ENCODE data around the gene CYTH2.
A peak's percentile ranks its signal among the peaks of the same experiment; 100 is the strongest.
"Not testable (repeated sequence)": the region's sequence is repeated elsewhere in the genome, so short reads cannot be mapped to it uniquely, and the experiment has no call there.

CYTH2 gene

DNA sequence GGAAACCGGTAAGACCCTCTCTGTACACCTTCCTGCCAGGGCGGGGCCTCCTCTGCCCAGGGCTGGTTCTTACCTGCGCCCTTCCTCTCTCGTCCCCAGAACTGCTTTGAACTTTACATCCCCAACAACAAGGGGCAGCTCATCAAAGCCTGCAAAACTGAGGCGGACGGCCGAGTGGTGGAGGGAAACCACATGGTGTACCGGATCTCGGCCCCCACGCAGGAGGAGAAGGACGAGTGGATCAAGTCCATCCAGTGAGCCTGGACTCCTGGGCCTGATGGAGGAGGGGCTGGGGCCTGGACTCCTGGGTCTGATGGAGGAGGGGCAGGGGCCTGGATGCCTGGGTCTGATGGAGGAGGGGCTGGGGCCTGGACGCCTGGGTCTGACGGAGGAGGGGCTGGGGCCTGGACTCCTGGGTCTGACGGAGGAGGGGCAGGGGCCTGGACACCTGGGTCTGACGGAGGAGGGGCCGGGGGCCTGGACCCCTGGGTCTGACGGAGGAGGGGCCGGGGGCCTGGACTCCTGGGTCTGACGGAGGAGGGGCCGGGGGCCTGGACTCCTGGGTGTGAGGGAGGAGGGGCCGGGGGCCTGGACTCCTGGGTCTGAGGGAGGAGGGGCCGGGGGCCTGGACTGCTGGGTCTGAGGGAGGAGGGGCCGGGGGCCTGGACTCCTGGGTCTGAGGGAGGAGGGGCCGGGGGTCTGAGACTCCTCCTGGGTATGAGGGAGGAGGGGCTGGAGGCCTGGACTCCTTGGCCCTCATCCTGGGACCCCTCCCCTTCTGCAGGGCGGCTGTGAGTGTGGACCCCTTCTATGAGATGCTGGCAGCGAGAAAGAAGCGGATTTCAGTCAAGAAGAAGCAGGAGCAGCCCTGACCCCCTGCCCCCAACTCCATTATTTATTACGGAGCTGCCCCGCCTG, 9.4 kb downstream of the CYTH2 start:
- DNase-seq = no peak

DNA sequence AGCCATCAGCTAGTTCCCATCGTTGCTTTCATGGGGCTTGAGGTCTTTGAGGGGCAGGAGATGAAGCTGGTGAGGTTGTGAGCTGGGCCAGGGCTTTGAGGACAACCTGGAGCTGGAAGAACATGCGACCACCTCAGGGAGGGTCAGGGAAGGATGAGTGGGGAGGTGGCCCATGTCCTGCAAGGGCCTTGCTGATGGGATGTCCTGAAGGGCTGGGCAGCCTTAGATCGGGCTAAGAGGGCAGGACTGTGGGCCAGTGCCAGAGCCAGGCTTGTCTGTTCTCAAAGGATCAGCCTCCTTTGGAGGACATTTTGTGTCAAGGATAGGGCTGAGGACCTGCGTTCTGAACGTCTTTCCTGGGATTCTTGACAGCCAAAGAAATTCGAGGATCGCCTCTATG, 10.5 kb downstream of the CYTH2 start:
- DNase-seq = no peak

DNA sequence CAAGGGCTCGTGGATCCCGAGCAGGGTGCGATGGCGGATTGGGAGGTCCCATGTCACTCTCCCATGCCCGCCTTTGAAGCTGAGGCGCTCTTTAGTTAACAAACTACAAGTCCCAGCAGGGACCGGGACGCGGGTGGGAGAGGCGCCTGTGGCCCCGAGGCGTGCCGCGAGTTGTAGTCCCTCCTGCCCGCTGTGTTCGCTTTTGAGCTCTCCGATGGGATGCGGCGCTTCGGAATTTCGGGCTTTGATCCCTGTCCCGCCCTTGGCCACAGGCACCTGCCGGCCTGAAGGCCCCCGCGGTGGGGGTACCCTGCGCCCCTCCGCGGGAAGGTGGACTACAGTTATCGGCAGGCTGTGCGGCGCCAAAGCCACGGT, 11.0 kb downstream of the CYTH2 start:
- DNase-seq = no peak

GRCh38 chr19:48480558-48481500, 11.7 kb downstream of the CYTH2 start:
- DNase-seq = no peak

DNA sequence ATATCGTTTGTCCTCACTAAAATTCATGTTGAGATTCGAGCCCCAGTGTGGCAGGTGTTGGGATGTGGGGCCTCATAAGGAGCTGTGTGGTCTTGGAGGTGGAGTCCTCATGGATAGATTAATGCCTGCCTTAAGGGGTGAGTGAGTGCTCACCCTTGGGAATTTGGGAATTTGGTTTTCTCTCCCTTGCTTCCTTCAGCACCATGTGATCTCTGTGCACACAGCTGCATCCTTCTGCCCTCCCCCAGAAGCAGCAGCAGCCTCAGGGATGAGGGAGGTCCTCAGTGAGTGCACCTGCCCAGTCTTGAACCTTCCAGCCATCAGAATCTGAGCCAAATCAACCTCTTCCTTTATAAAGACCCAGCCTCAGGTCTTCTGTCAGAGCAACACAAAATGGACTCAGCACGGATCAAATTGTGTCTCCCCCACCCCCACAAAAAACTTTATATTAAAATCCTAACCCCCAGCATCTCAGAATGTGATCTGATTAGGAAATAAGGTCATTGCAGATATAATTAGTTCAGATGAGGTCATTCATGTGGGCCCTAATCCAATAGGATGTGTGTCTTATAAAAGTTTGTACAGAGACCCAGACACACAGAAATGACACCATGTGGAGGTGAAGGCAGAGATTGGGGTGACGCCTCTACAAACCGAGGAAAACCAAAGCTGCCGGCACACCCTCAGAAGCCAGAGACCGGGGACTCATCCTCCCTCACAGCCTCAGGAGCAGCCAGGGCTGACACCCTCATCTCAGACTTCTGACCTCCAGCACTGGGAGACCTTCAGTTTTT, 12.9 kb downstream of the CYTH2 start:
- DNase-seq = no peak

DNA sequence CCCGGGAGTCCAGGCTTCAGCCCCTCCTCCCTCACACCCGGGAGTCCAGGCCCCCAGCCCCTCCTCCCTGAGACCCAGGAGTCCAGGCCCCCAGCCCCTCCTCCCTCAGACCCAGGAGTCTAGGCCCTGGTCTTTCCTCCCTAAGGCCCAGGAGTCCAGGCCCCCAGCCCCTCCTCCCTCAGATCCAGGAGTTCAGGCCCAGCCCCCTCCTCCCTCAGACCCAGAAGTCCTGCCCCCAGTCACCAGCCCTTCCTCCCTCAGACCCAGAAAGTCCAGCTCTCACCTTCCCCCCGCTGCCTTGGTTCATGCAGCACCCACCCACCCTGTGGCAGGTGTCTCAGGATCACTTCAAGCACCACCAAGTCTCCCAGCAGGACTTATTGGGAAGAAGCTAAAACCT, 14.1 kb downstream of the CYTH2 start:
- DNase-seq = no peak

DNA sequence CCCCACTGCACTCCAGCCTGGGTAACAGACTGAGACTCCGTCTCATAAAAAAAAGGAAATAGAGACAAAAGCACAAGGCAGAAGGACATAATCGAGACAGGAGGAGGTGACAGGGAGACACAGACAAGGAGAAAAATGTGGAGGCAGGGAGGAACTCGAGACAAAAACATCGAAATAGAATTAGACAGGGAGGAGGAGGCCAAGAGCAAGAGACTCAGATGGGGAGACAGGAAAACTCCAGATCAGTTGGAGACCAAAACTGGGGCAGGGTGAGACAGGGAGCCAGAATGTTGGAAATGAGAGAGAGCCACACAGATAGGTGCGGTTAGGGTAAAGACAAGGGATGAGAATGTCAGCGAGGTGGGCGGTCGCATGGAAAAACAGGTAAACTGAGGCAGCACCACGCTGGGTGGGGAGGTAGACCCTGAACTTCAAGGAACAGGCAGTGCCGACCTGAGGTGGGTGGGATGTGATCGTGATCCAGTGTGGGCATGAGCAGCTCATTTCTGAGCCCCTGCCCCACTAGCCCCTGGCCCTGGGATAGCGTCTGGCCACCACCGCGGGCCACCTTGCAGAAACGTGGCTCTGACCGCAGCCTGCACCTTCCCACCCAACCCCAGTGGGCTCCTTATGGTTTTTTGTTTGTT, 15.2 kb downstream of the CYTH2 start:
- no peak for DNase-seq

DNA sequence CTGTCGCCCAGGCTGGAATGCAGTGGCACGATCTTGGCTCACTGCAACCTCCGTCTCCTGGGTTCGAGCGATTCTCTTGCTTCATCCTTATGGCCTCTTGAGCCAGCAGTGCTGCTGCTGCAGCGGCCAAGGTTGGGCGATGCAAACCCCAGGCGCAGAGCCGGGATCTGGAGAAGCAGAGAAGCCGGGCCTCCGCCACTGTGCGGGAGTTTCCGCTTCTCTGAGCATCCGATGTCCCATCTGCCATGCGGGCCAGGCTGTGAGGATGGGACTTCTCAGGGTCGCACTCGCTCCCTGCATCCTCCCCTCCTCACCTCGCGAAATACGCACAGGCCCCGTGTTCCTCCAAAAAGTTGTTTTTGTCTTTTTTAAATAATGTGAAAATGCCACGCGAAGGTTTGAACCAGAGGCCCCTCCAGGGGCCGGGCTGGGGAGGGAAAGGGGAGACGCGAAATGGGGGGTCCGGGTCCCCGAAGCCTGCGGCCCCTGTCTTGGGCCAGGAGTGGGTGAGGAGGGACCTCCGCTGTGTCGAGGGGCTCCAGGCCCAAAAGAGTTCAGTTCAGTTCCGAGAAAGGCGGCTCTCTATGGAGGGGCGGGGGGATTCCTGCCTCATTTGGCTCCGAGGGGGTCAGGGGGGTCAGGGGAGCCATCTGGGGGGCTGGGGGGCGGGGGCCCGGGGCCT, 15.9 kb downstream of the CYTH2 start:
- no peak for DNase-seq

DNA sequence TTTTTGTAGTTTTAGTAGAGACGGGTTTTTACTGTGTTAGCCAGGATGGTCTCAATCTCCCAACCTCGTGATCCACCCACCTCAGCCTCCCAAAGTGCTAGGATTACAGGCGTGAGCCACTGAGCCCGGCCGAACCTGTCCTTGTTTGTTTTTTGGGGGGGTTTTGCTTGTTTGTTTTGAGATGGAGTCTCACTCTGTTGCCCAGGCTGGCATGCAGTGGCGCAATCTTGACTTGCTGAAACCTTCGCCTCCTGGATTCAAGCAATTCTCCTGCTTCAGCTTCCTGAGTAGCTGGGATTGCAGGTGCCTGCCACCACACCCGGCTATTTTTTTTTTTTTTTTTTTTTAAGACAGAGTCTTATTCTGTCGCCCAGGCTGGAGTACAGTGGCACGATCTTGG, 17.5 kb downstream of the CYTH2 start:
- DNase-seq = not testable (repeated sequence)

DNA sequence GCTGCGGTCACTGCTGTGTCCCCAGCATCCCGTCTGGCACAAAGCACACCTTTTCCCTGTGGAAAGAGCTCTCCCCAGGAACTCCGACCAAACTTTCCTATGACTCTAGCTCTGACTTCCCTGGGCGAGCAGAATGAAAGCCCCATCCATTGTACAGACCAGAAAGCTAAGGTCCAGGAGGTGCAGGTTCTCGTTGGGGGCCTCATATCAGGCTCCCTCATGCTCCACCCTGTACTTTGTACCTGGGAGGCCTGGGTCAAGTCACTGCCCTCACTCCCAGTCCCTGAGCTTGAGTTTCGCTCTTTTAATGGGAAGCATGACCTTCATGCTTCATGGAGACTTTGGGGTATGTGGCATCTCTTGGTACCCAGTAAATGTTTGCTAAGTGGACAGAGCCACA, 18.4 kb downstream of the CYTH2 start:
- no peak for DNase-seq

- DNase-seq = no peak
Measured at GRCh38 chr19:48487948-48488347, 18.8 kb downstream of the CYTH2 start.

DNA sequence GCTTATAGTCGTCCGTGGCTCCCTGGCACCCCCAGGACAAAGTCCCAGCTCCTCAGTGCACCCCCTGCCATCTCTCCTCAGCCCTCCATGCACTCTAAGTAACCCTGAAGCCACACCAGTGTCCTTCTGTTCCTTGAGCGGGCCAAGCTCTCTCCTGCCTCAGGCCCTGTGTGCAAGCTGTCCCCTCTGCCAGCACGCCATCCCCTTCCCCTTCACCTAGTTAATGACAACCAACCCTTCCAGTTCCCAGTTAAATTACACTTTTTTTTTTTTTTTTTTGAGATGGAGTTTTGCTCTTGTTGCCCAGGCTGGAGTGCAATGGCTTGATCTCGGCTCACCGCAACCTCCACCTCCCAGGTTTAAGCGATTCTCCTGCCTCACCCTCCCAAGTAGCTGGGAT, 19.3 kb downstream of the CYTH2 start:
- DNase-seq = not testable (repeated sequence)

- DNase-seq = peak; percentile 62
Measured at GRCh38 chr19:48489608-48490216, 20.5 kb downstream of the CYTH2 start.

DNA sequence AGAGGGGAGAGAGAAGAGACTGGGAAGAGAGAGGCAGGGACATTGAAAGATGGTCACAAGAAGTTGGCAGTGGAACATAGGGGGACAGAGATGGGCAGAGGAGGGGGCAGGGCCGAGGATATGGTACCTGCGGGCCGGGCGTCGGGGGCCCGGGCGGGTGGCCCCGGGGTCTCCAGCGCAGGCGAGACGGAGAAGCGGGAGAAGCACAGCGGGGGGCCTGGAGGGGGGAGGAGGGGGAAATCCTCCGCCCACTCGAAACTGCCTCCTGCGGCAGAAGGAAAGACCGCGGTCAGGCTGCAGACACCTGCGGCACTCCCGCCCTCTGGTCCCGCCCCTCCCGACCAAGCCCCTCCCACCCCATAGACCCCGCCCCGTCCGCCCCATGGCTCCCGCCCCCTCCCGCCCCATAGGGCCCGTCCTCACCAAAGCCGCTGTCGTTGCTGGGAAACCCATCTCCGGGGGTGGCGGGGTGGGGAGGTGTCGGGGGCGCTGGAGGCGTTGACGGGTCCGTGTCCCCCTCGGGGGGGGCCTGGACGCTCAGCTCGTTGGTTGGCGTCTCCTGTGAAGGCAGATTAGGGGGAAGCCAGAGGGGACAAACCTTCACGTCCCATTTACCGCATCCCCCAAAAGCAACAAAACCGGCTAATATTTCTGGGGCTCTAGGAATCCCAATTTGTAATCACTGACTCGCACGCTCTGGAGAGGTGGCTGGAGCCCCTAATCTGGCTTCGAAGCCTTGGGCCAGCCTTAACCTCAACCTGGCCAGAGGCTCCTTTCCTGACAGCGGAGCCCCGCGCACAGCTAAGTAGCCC, 22.0 kb downstream of the CYTH2 start:
- DNase-seq = peak; percentile 21

DNA sequence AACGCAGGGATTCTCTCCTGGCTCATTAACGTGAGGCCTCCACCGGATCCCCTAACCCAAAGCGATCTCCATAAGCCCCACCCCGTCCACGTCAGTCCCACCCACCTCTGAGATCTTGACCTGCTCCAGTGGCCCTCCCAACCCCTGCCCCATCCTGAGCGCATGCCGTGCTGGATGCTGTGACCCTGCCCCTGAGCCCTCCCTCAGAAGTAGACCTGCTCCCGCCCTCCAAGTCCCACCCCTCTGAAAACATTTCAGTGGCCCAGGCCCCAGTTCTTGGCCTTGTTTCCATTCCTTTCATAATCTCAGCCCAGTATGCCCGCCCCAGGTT, 22.6 kb downstream of the CYTH2 start:
- DNase-seq = no peak

- peak; percentile 99 for DNase-seq
Measured at GRCh38 chr19:48492925-48493717, 24.0 kb downstream of the CYTH2 start.

- DNase-seq = no peak
Measured at GRCh38 chr19:48493718-48494401, 24.7 kb downstream of the CYTH2 start.

- no peak for DNase-seq
Measured at GRCh38 chr19:48495396-48495795, 26.2 kb downstream of the CYTH2 start.

All from NCI-H748 treated with DMSO at 0.1 percent for 48 hours (cell line).